Measurements from ENCODE around the gene MLYCD. TPM values are rescaled to one million over a fixed set of nuclear protein-coding genes. Genes with fewer than 3 reads are reported as not detected.

The MLYCD gene
- total RNA-seq, 1 donor from 2014 or later, result 7.1 TPM

GRCh38 chr16:83975590-83976260 is 76.8 kb downstream of the MLYCD start:
- Mint-ChIP-seq H3K9me3 (peaks cover 10% of the 10 kb centered on the region), H3K27me3 (peaks cover 3% of the 10 kb centered on the region), H3K4me3 (no peak overlapping the region), H3K27ac (no peak overlapping the region), H3K36me3 (peaks cover 5% of the 10 kb centered on the region), H3K4me1 (ENCODE audit: unreplicated experiment) (no peaks in the 10 kb centered on the region)
- DNase-seq (ENCODE audit: extremely low spot score, unreplicated experiment), result no peak
- TF ChIP-seq CTCF (conservative IDR thresholded peaks at IDR 0.05), result no peak

Other genes starting within 250 kb of the MLYCD start
- 139 and 226 TPM in 2 replicates for gene HSBP1, start 91.1 kb upstream of the MLYCD start, total RNA-seq (ENCODE audit: low replicate concordance)
- 4.0 and 15.5 TPM in 2 replicates for gene OSGIN1, start 54.1 kb downstream of the MLYCD start, total RNA-seq (ENCODE audit: low replicate concordance)
- gene NECAB2, start 69.1 kb downstream of the MLYCD start, total RNA-seq (ENCODE audit: low replicate concordance), result 1.5 and 6.5 TPM in 2 replicates
- gene SLC38A8, start 143.7 kb downstream of the MLYCD start, total RNA-seq (ENCODE audit: low replicate concordance), result not detected in 2 replicates
- 75.7 and 88.4 TPM in 2 replicates for gene MBTPS1, start 217.8 kb downstream of the MLYCD start, total RNA-seq (ENCODE audit: low replicate concordance)
- 22.9 and 36.4 TPM in 2 replicates for gene HSDL1, start 246.1 kb downstream of the MLYCD start, total RNA-seq (ENCODE audit: low replicate concordance)
- gene DNAAF1, start 246.2 kb downstream of the MLYCD start, total RNA-seq (ENCODE audit: low replicate concordance), result 0.67 and 3.2 TPM in 2 replicates